Endothelial cell of umbilical vein (primary cell): ENCODE measurements around the gene ZBTB6. TPM values are rescaled to one million over a fixed set of nuclear protein-coding genes. Genes with fewer than 3 reads are reported as not detected.

Source experiments
- BruUV-seq: library from RNA; stranded (reverse); fragments of 400-500 nt; replicated peaks from 2 replicates; lab custom pipeline; 2021; lab: Mats Ljungman, UMichigan
- CTCF ChIA-PET: fragments of 300-600, 350-600 bp; sonication (Branson Sonifier 250); formaldehyde crosslinking; loops from one replicate; lab custom pipeline; 2021; ENCODE audit warnings: antibody characterized with exemption, inconsistent platforms; lab: Charles Lee
- POLR2A ChIA-PET: fragments of 300-600, 350-600 bp; sonication (Branson Sonifier 250); formaldehyde crosslinking; loops from one replicate; lab custom pipeline; 2021; ENCODE audit warnings: antibody characterized with exemption, inconsistent platforms; lab: Charles Lee
- DNase-seq: peaks from one replicate; pipeline ENCODE4 v3.0.0-alpha.2; 2011; ENCODE audit warnings: low read depth, low spot score
- FAIRE-seq: peaks from 2 replicates; lab custom pipeline; 2011; peaks lifted over from hg19 to GRCh38; lab: Jason Lieb, UNC
- H2AFZ ChIP-seq: 2 replicates; pipeline ENCODE4 v1.6.0; 2012; ENCODE audit warnings: low read depth, low read length, control low read depth, inconsistent platforms
- H3K27ac ChIP-seq: 2 replicates; pipeline ENCODE4 v1.5.1; 2011; ENCODE audit warnings: low read depth, mild to moderate bottlenecking, control low read depth, low read length, moderate library complexity; ENCODE audit not compliant: insufficient read depth
- H3K27me3 ChIP-seq, 2 experiments: 2 replicates each; pipeline versions ENCODE4 v1.6.0 to v1.6.1; 2011; ENCODE audit warnings: low read length in 2 of 2, mixed read lengths in 1 of 2; ENCODE audit not compliant: control insufficient read depth in 2 of 2, insufficient read depth in 2 of 2
- H3K36me3 ChIP-seq, 2 experiments: 2 replicates in 1 of 2; 3 replicates in 1 of 2; pipeline ENCODE4 v1.5.1; 2011; ENCODE audit warnings: low read length in 2 of 2, mild to moderate bottlenecking in 1 of 2, moderate library complexity in 1 of 2; ENCODE audit not compliant: control insufficient read depth in 2 of 2, insufficient read depth in 2 of 2; ENCODE audit errors: extremely low read depth in 1 of 2
- H3K4me1 ChIP-seq: 3 replicates; pipeline ENCODE4 v1.5.1; 2011; ENCODE audit warnings: mild to moderate bottlenecking, low read length; ENCODE audit not compliant: control insufficient read depth, insufficient read depth; ENCODE audit errors: extremely low read depth
- H3K4me2 ChIP-seq: 2 replicates; pipeline ENCODE4 v1.6.1; 2011; ENCODE audit warnings: low read length, control low read depth, mixed read lengths; ENCODE audit not compliant: insufficient read depth
- H3K4me3 ChIP-seq, 3 experiments: fragments of 200-600 bp in 1 of 3; sonication (generic), shearing (Covaris generic) in 1 of 3; replicated peaks in 1 of 3; 2 replicates each; pipeline ENCODE4 v1.5.1; 2011 to 2016; ENCODE audit warnings: control low read depth in 3 of 3, low read length in 3 of 3, mild to moderate bottlenecking in 2 of 3, inconsistent platforms in 1 of 3, low read depth in 1 of 3, moderate library complexity in 1 of 3; ENCODE audit not compliant: insufficient read depth in 1 of 3
- H3K79me2 ChIP-seq: 2 replicates; pipeline ENCODE4 v1.6.0; 2012; ENCODE audit warnings: low read length, inconsistent platforms; ENCODE audit not compliant: control insufficient read depth, insufficient read depth
- H3K9ac ChIP-seq: replicated peaks from 2 replicates; pipeline ENCODE3; 2011; ENCODE audit warnings: low read length, control low read depth; ENCODE audit not compliant: insufficient read depth; ENCODE audit errors: extremely low read depth
- H3K9me1 ChIP-seq: replicated peaks from 3 replicates; pipeline ENCODE4 v1.6.0; 2011; ENCODE audit warnings: mild to moderate bottlenecking, low read length; ENCODE audit not compliant: control insufficient read depth, insufficient read depth; ENCODE audit errors: extremely low read depth
- H3K9me3 ChIP-seq: replicated peaks from 2 replicates; pipeline ENCODE4 v1.5.1; 2012; ENCODE audit warnings: low read length, inconsistent platforms; ENCODE audit not compliant: control insufficient read depth, insufficient read depth
- H4K20me1 ChIP-seq: replicated peaks from 2 replicates; pipeline ENCODE3; 2011; ENCODE audit warnings: mild to moderate bottlenecking, low read length; ENCODE audit not compliant: control insufficient read depth, insufficient read depth; ENCODE audit errors: extremely low read depth
- EZH2 ChIP-seq: IDR thresholded peaks from 2 replicates; pipeline ENCODE4 v1.6.1; 2012; ENCODE audit warnings: borderline replicate concordance, low read depth, mild to moderate bottlenecking, moderate library complexity, low read length, inconsistent platforms; ENCODE audit not compliant: severe bottlenecking
- FOS ChIP-seq: IDR thresholded peaks from 2 replicates; pipeline ENCODE4 v1.6.1; 2011; ENCODE audit warnings: mild to moderate bottlenecking, low read length, moderate library complexity, borderline replicate concordance; ENCODE audit not compliant: insufficient read depth
- GATA2 ChIP-seq: IDR thresholded peaks from 2 replicates; pipeline ENCODE4 v1.7.0; 2011; ENCODE audit warnings: low read depth, mild to moderate bottlenecking, moderate library complexity, mixed read lengths, low read length; ENCODE audit not compliant: insufficient read length, insufficient read depth
- JUN ChIP-seq: IDR thresholded peaks from 2 replicates; pipeline ENCODE4 v1.6.1; 2011; ENCODE audit warnings: borderline replicate concordance, low read depth; ENCODE audit not compliant: insufficient read length, insufficient read depth
- MYC ChIP-seq: IDR thresholded peaks from one replicate; pipeline ENCODE4 v1.6.1; 2011; ENCODE audit warnings: mild to moderate bottlenecking, low read depth, low read length
- POLR2A ChIP-seq: IDR thresholded peaks from 2 replicates; pipeline ENCODE4 v1.6.1; 2012; ENCODE audit warnings: low read depth, mild to moderate bottlenecking, control low read depth, low read length
- POLR2AphosphoS5 ChIP-seq: IDR thresholded peaks from 2 replicates; pipeline ENCODE4 v1.6.1; 2012; ENCODE audit warnings: low read depth, mild to moderate bottlenecking, control low read depth, low read length, moderate library complexity; ENCODE audit not compliant: insufficient read depth
- dilution Hi-C: fragments of 300-500 bp; cut with MboI; formaldehyde crosslinking; loops from one replicate; pipeline ENCODE4 v1.15.0; 2019; ENCODE audit warnings: low sequenced_read_pairs; ENCODE audit not compliant: extremely low pct_ligation_motif_present
- intact Hi-C: fragments of 100-400 bp; cut with micrococcal nuclease; formaldehyde crosslinking; loops from one replicate; pipeline ENCODE4 v1.10.0; 2022
- polyA plus RNA-seq, 4 experiments: library from polyadenylated mRNA; depleted of rRNA in 3 of 4; stranded (reverse) in 3 of 4; unstranded in 1 of 4; fragments of >200 nt; gene quantifications; 2 replicates each; pipeline versions ENCODE4 v1.2.1 to v1.2.3, GENCODE V29; 2011 to 2012; ENCODE audit warnings: missing spikeins in 1 of 4
- total RNA-seq: library from RNA; stranded (reverse); gene quantifications from 2 replicates; pipeline ENCODE4 v1.2.3, GENCODE V29; 2021
- TF ChIP-seq, protein P1 (sequence below): IDR thresholded peaks from 2 replicates; pipeline ENCODE4 v1.6.1; 2011; ENCODE audit not compliant: insufficient read depth, insufficient read length
- TF ChIP-seq, protein P2 (sequence below), 2 donors: IDR thresholded peaks; 1 replicate in 1 of 2; 2 replicates in 1 of 2; pipeline ENCODE4 v1.5.1; 2011; ENCODE audit warnings: low read length in 2 of 2, mild to moderate bottlenecking in 2 of 2, moderate library complexity in 2 of 2, control low read depth in 1 of 2, inconsistent platforms in 1 of 2, low read depth in 1 of 2; ENCODE audit not compliant: insufficient read depth in 1 of 2; ENCODE audit errors: extremely low read depth in 1 of 2

ZBTB6 gene
- total and polyA plus RNA-seq, 2 donors (not counting 3 experiments of a cell fraction or from before 2014, with no cell fraction given): 1.6 to 5.5 TPM

DNA sequence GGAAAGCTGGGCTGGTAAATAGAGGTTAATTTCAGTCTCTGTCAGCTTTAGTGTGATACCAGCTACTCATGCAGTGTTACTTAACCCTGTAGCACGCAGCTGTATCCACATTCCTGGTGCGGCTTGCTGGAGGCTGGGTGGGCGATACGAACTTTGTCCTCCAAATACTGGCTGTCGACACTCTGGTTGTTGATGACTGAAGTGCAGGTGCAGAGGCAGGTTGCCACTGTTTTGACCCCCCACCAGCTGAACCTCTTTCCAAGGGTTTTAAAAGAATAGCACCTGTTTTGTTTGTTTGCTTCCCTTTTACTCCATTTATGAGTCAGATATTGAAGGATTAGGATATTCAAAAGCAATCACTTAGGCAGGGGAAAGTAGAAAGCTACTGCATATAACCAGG is 23.3 kb upstream of the ZBTB6 start:
- Histone ChIP-seq H3K9ac (no peak overlapping the region), H3K4me3 (no peak overlapping the region), H3K27ac (no peak overlapping the region), H4K20me1 (no peaks in the 10 kb centered on the region), H3K36me3 (peaks cover 2 to 8% of the 10 kb centered on the region in 2 experiments), H3K4me2 (no peak overlapping the region), H3K9me1 (no peaks in the 10 kb centered on the region), H3K79me2 (peaks cover 32% of the 10 kb centered on the region), H3K9me3 (no peaks in the 10 kb centered on the region), H3K4me1 (peaks cover 9% of the 10 kb centered on the region), H3K27me3 (no peaks in the 10 kb centered on the region), H2AFZ (no peak overlapping the region)
- TF ChIP-seq GATA2 (no peak), FOS (no peak), MYC (no peak), EZH2 (no peak), POLR2AphosphoS5 (no peak), JUN (no peak), POLR2A (no peak)
- TF ChIP-seq, protein P1, sequence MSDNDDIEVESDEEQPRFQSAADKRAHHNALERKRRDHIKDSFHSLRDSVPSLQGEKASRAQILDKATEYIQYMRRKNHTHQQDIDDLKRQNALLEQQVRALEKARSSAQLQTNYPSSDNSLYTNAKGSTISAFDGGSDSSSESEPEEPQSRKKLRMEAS: no peak
- TF ChIP-seq, protein P2, sequence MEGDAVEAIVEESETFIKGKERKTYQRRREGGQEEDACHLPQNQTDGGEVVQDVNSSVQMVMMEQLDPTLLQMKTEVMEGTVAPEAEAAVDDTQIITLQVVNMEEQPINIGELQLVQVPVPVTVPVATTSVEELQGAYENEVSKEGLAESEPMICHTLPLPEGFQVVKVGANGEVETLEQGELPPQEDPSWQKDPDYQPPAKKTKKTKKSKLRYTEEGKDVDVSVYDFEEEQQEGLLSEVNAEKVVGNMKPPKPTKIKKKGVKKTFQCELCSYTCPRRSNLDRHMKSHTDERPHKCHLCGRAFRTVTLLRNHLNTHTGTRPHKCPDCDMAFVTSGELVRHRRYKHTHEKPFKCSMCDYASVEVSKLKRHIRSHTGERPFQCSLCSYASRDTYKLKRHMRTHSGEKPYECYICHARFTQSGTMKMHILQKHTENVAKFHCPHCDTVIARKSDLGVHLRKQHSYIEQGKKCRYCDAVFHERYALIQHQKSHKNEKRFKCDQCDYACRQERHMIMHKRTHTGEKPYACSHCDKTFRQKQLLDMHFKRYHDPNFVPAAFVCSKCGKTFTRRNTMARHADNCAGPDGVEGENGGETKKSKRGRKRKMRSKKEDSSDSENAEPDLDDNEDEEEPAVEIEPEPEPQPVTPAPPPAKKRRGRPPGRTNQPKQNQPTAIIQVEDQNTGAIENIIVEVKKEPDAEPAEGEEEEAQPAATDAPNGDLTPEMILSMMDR (IDR thresholded peaks at IDR 0.05; ENCODE audit: extremely low read depth in 1 of 2, insufficient read depth in 1 of 2, low read depth in 1 of 2, low read length in 2 of 2): no peak
- intact Hi-C loops: no loop called here
- no peak for DNase-seq
- dilution Hi-C loops: no loop called here
- CTCF ChIA-PET: interaction anchor here (1.6 kb wide), 1 partner anchor 55 kb away, joined by 5 read pairs; no protein-coding TSS in a partner anchor
- BruUV-seq: no TSS peak
- POLR2A ChIA-PET: interaction anchor here (0.6 kb wide), 1 partner anchor 23 kb away, joined by 4 read pairs; no protein-coding TSS in a partner anchor
- FAIRE-seq: no peak
